ENCODE data around the gene TMEM218. TPM values are rescaled to one million over a fixed set of nuclear protein-coding genes. Genes with fewer than 3 reads are reported as not detected.

TMEM218 gene
- total RNA-seq, 4 donors from 2014 or later: 9.9 to 19.9 (median 14.6) TPM

DNA sequence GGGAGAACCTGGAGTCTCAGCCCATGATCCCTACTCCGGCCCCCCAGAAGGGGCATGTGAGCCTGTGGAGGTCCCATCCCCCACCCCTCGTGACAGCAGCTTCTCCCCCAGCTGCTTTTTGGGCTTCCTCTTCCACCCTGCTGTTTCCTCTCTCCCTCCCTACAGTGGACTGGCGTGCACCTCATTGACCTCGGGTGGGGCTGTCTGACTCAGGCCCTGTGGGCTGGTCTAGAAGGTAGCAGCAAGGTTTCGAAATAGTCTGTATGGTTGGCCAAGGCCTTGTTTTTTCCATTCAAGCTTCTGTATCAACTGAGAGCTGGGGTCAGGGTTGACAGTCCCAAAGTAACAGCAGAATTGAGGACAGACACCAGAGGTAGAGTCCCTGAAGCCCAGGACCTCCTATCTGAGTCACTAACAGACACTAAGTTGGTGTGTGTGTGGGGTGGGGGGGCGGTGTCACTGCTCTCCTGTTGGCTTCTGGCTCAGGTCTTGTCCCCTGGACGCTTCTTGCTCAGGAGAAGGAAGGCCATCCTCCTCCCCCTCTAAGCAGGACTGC is 40.6 kb downstream of the TMEM218 start:
- peak overlapping the region; percentile 26 for H3K27ac ChIP-seq
- H3K4me1 ChIP-seq: peaks cover 40% of the 10 kb centered on the region
- no peaks in the 10 kb centered on the region for H3K36me3 ChIP-seq
- H3K9me3 ChIP-seq: no peaks in the 10 kb centered on the region
- H3K27me3 ChIP-seq: peaks cover 6% of the 10 kb centered on the region
- TF ChIP-seq POLR2A (IDR thresholded peaks at IDR 0.05) (no peak), EP300 (IDR thresholded peaks at IDR 0.05) (no peak), POLR2AphosphoS5 (IDR thresholded peaks at IDR 0.05) (peak in 2 of 3 donors; percentile 18 to 50)
- TF ChIP-seq, protein P1, sequence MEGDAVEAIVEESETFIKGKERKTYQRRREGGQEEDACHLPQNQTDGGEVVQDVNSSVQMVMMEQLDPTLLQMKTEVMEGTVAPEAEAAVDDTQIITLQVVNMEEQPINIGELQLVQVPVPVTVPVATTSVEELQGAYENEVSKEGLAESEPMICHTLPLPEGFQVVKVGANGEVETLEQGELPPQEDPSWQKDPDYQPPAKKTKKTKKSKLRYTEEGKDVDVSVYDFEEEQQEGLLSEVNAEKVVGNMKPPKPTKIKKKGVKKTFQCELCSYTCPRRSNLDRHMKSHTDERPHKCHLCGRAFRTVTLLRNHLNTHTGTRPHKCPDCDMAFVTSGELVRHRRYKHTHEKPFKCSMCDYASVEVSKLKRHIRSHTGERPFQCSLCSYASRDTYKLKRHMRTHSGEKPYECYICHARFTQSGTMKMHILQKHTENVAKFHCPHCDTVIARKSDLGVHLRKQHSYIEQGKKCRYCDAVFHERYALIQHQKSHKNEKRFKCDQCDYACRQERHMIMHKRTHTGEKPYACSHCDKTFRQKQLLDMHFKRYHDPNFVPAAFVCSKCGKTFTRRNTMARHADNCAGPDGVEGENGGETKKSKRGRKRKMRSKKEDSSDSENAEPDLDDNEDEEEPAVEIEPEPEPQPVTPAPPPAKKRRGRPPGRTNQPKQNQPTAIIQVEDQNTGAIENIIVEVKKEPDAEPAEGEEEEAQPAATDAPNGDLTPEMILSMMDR (IDR thresholded peaks at IDR 0.05): no peak
- 42% methylated on average over 7 of the region's 7 CpGs for WGBS
- no peak overlapping the region for H3K4me3 ChIP-seq
- peak in 1 of 2 donors; percentile 86 for DNase-seq (ENCODE audit: low spot score in 2 of 2)

DNA sequence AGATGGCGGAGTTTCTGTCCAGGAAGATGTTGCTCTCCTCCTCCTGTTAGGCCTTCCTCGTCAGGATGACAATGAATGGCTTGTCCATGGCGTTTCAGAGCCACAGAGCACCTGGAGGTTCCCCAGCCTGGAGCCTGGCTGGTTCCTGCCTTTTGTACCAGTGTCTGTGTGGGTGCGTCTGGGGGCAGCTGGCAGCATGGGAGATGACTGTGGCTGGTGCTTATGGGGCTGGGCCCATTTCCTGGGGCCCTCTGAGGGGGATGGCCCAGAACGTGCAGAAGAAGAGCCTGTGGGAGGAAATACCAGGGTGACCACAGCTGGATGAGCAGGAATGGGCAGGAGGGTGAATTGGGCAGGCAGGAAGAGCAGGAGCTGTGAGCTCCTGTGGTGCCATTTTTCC is 41.6 kb downstream of the TMEM218 start:
- no peaks in the 10 kb centered on the region for H3K9me3 ChIP-seq
- H3K36me3 ChIP-seq: no peaks in the 10 kb centered on the region
- peaks cover 32% of the 10 kb centered on the region for H3K4me1 ChIP-seq
- H3K4me3 ChIP-seq: no peak overlapping the region
- peaks cover 6% of the 10 kb centered on the region for H3K27me3 ChIP-seq
- DNase-seq (ENCODE audit: low spot score in 2 of 2): no peak
- H3K27ac ChIP-seq: peak overlapping the region; percentile 26
- WGBS: 61% methylated on average over 5 of the region's 5 CpGs
- no peak for TF ChIP-seq EP300 (IDR thresholded peaks at IDR 0.05)
- no peak for TF ChIP-seq POLR2AphosphoS5 (IDR thresholded peaks at IDR 0.05)
- TF ChIP-seq, protein P1 (IDR thresholded peaks at IDR 0.05): no peak
- TF ChIP-seq POLR2A (IDR thresholded peaks at IDR 0.05): no peak

DNA sequence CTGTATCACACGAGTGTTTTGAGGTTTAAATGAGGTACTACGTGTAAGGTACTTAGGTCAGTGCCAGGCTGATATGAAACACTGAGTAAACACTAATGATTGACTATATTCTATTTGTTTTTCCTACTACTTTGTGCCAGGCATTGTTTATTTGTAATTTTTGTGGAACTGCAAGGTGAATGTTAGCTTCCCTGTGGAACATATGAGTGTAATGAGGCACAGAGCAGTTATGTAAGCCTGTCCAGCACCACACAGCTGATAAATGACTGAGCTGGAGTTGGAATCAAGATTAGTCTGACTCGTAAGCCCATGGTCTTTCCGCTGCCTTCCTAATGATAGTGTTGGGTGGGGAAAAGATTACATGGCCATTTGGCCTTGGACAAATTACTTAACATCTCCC is 42.4 kb downstream of the TMEM218 start:
- Histone ChIP-seq H3K27ac (peak overlapping the region; percentile 26), H3K4me3 (no peak overlapping the region), H3K9me3 (no peaks in the 10 kb centered on the region), H3K4me1 (peaks cover 28% of the 10 kb centered on the region), H3K36me3 (no peaks in the 10 kb centered on the region), H3K27me3 (peaks cover 6% of the 10 kb centered on the region)
- no peak for DNase-seq (ENCODE audit: low spot score in 2 of 2)
- WGBS: 86% methylated on average over 4 of the region's 4 CpGs
- TF ChIP-seq EP300 (IDR thresholded peaks at IDR 0.05) (no peak), POLR2AphosphoS5 (IDR thresholded peaks at IDR 0.05) (no peak), POLR2A (IDR thresholded peaks at IDR 0.05) (no peak)
- TF ChIP-seq, protein P1 (IDR thresholded peaks at IDR 0.05): no peak

DNA sequence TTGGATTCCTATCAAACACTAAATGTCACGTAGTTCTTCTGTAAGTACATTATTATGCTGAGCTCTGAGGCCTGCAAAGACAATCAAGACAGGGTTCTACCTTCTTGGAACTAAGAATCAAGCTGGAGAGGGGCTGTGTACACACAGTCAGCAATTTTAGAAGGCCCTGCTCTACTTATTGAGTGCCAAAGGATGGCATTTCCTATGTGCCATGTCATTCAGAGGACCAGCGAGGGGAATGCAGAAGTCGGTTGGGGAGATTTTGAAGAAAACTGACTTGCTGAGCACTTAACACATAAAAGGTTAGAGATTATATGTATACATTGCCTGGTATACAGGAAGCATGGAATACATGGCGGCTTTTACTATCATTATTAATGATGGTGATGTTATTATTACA is 43.1 kb downstream of the TMEM218 start:
- H3K27ac ChIP-seq: peak overlapping the region; percentile 8
- peaks cover 34% of the 10 kb centered on the region for H3K4me1 ChIP-seq

DNA sequence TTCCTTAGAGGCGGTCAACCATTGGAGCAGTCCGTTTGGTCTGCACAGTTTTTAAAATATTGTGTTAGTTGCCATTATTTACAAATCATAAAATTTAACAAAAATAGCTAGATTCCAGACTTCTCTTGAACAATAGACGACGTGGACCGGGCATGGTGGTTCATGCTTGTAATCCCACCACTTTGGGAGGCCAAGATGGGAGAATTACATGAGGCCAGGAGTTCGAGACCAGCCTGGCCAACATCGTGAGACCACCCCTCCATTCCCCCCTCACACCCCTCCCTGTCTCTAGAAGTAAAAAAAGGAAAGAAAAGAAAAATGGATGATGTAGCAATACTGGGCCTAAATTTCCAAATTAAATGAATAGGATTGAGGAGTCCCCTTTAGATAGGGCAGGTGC is 47.4 kb downstream of the TMEM218 start:
- Histone ChIP-seq H3K27me3 (no peaks in the 10 kb centered on the region), H3K36me3 (no peaks in the 10 kb centered on the region), H3K4me3 (peak overlapping the region; percentile 74), H3K27ac (peak overlapping the region; percentile 73), H3K9me3 (no peaks in the 10 kb centered on the region), H3K4me1 (peaks cover 19% of the 10 kb centered on the region)
- 81% methylated on average over 7 of the region's 7 CpGs for WGBS
- TF ChIP-seq, protein P1 (IDR thresholded peaks at IDR 0.05): no peak
- no peak for DNase-seq (ENCODE audit: low spot score in 2 of 2)

More for the DNA sequence above, 43.1 kb downstream of the TMEM218 start:
- DNase-seq (ENCODE audit: low spot score in 2 of 2): no peak
- 98% methylated on average over 4 of the region's 4 CpGs for WGBS
- Histone ChIP-seq H3K4me3 (no peak overlapping the region), H3K27me3 (peaks cover 6% of the 10 kb centered on the region), H3K36me3 (no peaks in the 10 kb centered on the region), H3K9me3 (no peaks in the 10 kb centered on the region)
- no peak for TF ChIP-seq EP300 (IDR thresholded peaks at IDR 0.05)
- TF ChIP-seq, protein P1 (IDR thresholded peaks at IDR 0.05): no peak
- no peak for TF ChIP-seq POLR2AphosphoS5 (IDR thresholded peaks at IDR 0.05)

Measured in suprapubic skin (tissue), 4 donors.